GM21825 (cell line): ENCODE results near the gene TMEM117.
A peak's percentile ranks its signal among the peaks of the same experiment; 100 is the strongest.
"Not testable (repeated sequence)": the region's sequence is repeated elsewhere in the genome, so short reads cannot be mapped to it uniquely, and the experiment has no call there.

ENCODE experiments used
- ATAC-seq: cut with Tn5 transposase; IDR thresholded peaks from one replicate; pipeline ENCODE4 v1.9.1; 2021; ENCODE audit warnings: mild to moderate bottlenecking, moderate library complexity; ENCODE audit not compliant: unreplicated experiment

TMEM117 gene

GRCh38 chr12:44184499-44185206 is 348.8 kb downstream of the TMEM117 start:
- ATAC-seq = peak; percentile 98

- ATAC-seq = peak; percentile 98
Observed at GRCh38 chr12:44193281-44193680, 357.4 kb downstream of the TMEM117 start.

- not testable (repeated sequence) for ATAC-seq
Observed at GRCh38 chr12:44195719-44196118, 359.8 kb downstream of the TMEM117 start.

- no peak for ATAC-seq
Observed at GRCh38 chr12:44206045-44206444, 370.2 kb downstream of the TMEM117 start.

- no peak for ATAC-seq
Observed at GRCh38 chr12:44217146-44217883, 381.4 kb downstream of the TMEM117 start.

GRCh38 chr12:44223736-44224135 is 387.9 kb downstream of the TMEM117 start:
- no peak for ATAC-seq

- no peak for ATAC-seq
Observed at GRCh38 chr12:44224399-44225148, 388.7 kb downstream of the TMEM117 start.

- ATAC-seq = no peak
Observed at GRCh38 chr12:44225149-44225510, 389.2 kb downstream of the TMEM117 start.

GRCh38 chr12:44227616-44228015 is 391.7 kb downstream of the TMEM117 start:
- no peak for ATAC-seq

- no peak for ATAC-seq
Observed at GRCh38 chr12:44229846-44230245, 394.0 kb downstream of the TMEM117 start.

GRCh38 chr12:44235674-44236073 is 399.8 kb downstream of the TMEM117 start:
- no peak for ATAC-seq

- no peak for ATAC-seq
Observed at GRCh38 chr12:44240186-44240585, 404.3 kb downstream of the TMEM117 start.

- no peak for ATAC-seq
Observed at GRCh38 chr12:44245932-44246331, 410.1 kb downstream of the TMEM117 start.

GRCh38 chr12:44246482-44247105 is 410.7 kb downstream of the TMEM117 start:
- no peak for ATAC-seq

GRCh38 chr12:44247588-44247987 is 411.7 kb downstream of the TMEM117 start:
- ATAC-seq = no peak

GRCh38 chr12:44248436-44248835 is 412.6 kb downstream of the TMEM117 start:
- ATAC-seq = no peak

GRCh38 chr12:44250440-44250839 is 414.6 kb downstream of the TMEM117 start:
- ATAC-seq = not testable (repeated sequence)

- no peak for ATAC-seq
Observed at GRCh38 chr12:44253338-44253856, 417.5 kb downstream of the TMEM117 start.

- ATAC-seq = no peak
Observed at GRCh38 chr12:44258246-44258645, 422.4 kb downstream of the TMEM117 start.

GRCh38 chr12:44259890-44260289 is 424.0 kb downstream of the TMEM117 start:
- no peak for ATAC-seq

GRCh38 chr12:44260581-44260980 is 424.7 kb downstream of the TMEM117 start:
- no peak for ATAC-seq
